Peyer's patch (tissue), 4 donors: ENCODE measurements around the gene DNM3.

Source experiments
- CTCF ChIP-seq, 6 experiments: fragments of 450-650 bp in 4 of 6; fragments of 200-600 bp in 2 of 6; sonication (generic) in 1 of 6; IDR thresholded peaks; one replicate each; pipeline ENCODE4 v1.5.1; 2017 to 2019; ENCODE audit warnings: antibody characterized with exemption in 6 of 6, mild to moderate bottlenecking in 3 of 6, moderate library complexity in 1 of 6
- POLR2A ChIP-seq, 2 donors: fragments of 450-650 bp; IDR thresholded peaks; one replicate each; pipeline ENCODE4 v1.5.1; 2017; ENCODE audit warnings: antibody characterized with exemption in 2 of 2, mild to moderate bottlenecking in 2 of 2, moderate library complexity in 2 of 2

GRCh38 chr1:171916315-171916771, 75.0 kb downstream of the DNM3 start:
- TF ChIP-seq CTCF (IDR thresholded peaks at IDR 0.05) (no peak), POLR2A (IDR thresholded peaks at IDR 0.05) (no peak)
